Measurements from ENCODE around the gene OR2AT4. TPM values are rescaled to one million over a fixed set of nuclear protein-coding genes. Genes with fewer than 3 reads are reported as not detected.
"Not testable (repeated sequence)": the region's sequence is repeated elsewhere in the genome, so short reads cannot be mapped to it uniquely, and the experiment has no call there.

The OR2AT4 gene
- total and polyA plus RNA-seq, 2 of the 8 experiments (the other 6 are each of a cell fraction or from before 2014, with no cell fraction given), result not detected

GRCh38 chr11:75105967-75106681 is 9.4 kb upstream of the OR2AT4 start:
- H3K9me3 ChIP-seq (ENCODE audit: insufficient read depth in 2 of 2, low read depth in 1 of 2, low read length in 1 of 2); H2BK5ac ChIP-seq (ENCODE audit: low read depth, low read length); FAIRE-seq; H4K20me1 ChIP-seq (replicated peaks in 1 of 2; ENCODE audit: control insufficient read depth in 1 of 2, insufficient read depth in 2 of 2, low read length in 2 of 2); H3K4ac ChIP-seq (replicated peaks; ENCODE audit: insufficient read length, low read depth, low read length); H3K14ac ChIP-seq (ENCODE audit: insufficient read length); H3K9ac ChIP-seq (replicated peaks in 1 of 4; ENCODE audit: extremely low read depth in 1 of 4, low read depth in 3 of 4, low read length in 3 of 4); DNase-seq (ENCODE audit: low read depth in 1 of 2, low spot score in 2 of 2); H3K79me2 ChIP-seq (ENCODE audit: control insufficient read depth in 1 of 2, insufficient read depth in 2 of 2, low read length in 2 of 2); H3K27me3 ChIP-seq (replicated peaks in 1 of 4; ENCODE audit: control insufficient read depth in 3 of 4, extremely low read depth in 1 of 4, insufficient read depth in 3 of 4, low read length in 3 of 4); H4K8ac ChIP-seq (ENCODE audit: extremely low read depth, insufficient read depth, low read length); H2BK15ac ChIP-seq (ENCODE audit: low read length); POLR2A ChIA-PET (ENCODE audit: partially characterized antibody); H2BK120ac ChIP-seq (replicated peaks; ENCODE audit: low read depth, low read length); H2AK5ac ChIP-seq (ENCODE audit: low read depth, low read length); H3K27ac ChIP-seq (ENCODE audit: low read depth, low read length); H3K4me3 ChIP-seq (ENCODE audit: extremely low read depth in 1 of 4, insufficient read depth in 2 of 4, low read depth in 3 of 4, low read length in 4 of 4); H3K4me1 ChIP-seq (replicated peaks in 1 of 4; ENCODE audit: control insufficient read depth in 3 of 4, insufficient read depth in 4 of 4, low read length in 3 of 4); H3K23me2 ChIP-seq (ENCODE audit: low read depth, low read length); H2BK12ac ChIP-seq (ENCODE audit: low read depth, low read length); H3K4me2 ChIP-seq (ENCODE audit: insufficient read depth in 1 of 2, low read depth in 2 of 2, low read length in 2 of 2); H4K91ac ChIP-seq (replicated peaks; ENCODE audit: insufficient read length, low read length); H2BK20ac ChIP-seq (ENCODE audit: low read length); H4K5ac ChIP-seq (ENCODE audit: insufficient read length, low read depth, low read length); H3K79me1 ChIP-seq (ENCODE audit: low read depth, low read length); H3K36me3 ChIP-seq (ENCODE audit: control insufficient read depth in 2 of 4, insufficient read depth in 4 of 4, low read length in 3 of 4); H3K18ac ChIP-seq (ENCODE audit: extremely low read depth, low read length); H3K23ac ChIP-seq (ENCODE audit: insufficient read length); H3K56ac ChIP-seq (replicated peaks; ENCODE audit: insufficient read length, low read depth, low read length): not testable (repeated sequence)
- TF ChIP-seq KDM1A (IDR thresholded peaks at IDR 0.05; ENCODE audit: borderline replicate concordance, low read length), result peak; percentile 47; the same call in 1 of the 2 replicates
- H2AFZ ChIP-seq (ENCODE audit: low read length), result peak overlapping the region; percentile 91; the same call in 1 of the 2 replicates
- CTCF ChIA-PET (ENCODE audit: partially characterized antibody), result interaction anchor here (0.9 to 1.0 kb wide), 2 partner anchors 32 to 37 kb away, joined by 3 read pairs; no protein-coding TSS in a partner anchor
- 90% methylated on average over 2 of the region's 2 CpGs; no CpG with 5 or more reads in 1 of the 2 experiments for WGBS, 2 experiments (ENCODE audit: extremely low coverage in 1 of 2, insufficient coverage in 1 of 2, insufficient read length in 1 of 2, insufficient replicate concordance in 2 of 2, low coverage in 1 of 2, low lambda C conversion rate in 2 of 2, missing lambda C conversion rate in 1 of 2)
